DMS153 treated with DMSO at 0.1 percent for 48 hours (cell line): Measurements from ENCODE around the gene STAM2.
"Not testable (repeated sequence)": the region's sequence is repeated elsewhere in the genome, so short reads cannot be mapped to it uniquely, and the experiment has no call there.

Experiments used
- DNase-seq: peaks from one replicate; lab custom pipeline; 2025; ENCODE audit not compliant: unreplicated experiment; lab: John Stamatoyannopoulos, UW

Gene STAM2

GRCh38 chr2:152173831-152174230, 1.7 kb downstream of the STAM2 start:
- DNase-seq, result no peak

GRCh38 chr2:152172201-152172785, 3.3 kb downstream of the STAM2 start:
- not testable (repeated sequence) for DNase-seq

DNA sequence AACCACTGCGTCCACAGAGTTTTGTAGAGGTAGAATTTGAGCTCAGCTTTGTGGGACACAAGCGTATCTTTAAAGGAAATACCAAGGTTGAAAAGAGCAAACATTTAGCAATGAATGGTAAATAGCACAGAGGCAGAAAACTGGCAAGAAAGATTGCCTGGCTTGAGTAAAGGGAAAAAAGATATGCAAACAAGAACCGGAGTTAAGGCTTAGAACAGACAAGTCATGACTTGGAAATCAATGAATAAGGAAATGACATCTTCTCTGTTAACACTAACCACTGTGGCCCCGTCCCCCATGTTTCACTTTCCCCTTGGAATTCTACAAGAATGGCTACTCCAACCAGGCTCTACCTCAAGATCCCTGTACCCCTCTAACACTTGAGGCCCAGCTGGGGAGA, 3.8 kb downstream of the STAM2 start:
- no peak for DNase-seq

GRCh38 chr2:152169158-152169557, 6.4 kb downstream of the STAM2 start:
- not testable (repeated sequence) for DNase-seq

DNA sequence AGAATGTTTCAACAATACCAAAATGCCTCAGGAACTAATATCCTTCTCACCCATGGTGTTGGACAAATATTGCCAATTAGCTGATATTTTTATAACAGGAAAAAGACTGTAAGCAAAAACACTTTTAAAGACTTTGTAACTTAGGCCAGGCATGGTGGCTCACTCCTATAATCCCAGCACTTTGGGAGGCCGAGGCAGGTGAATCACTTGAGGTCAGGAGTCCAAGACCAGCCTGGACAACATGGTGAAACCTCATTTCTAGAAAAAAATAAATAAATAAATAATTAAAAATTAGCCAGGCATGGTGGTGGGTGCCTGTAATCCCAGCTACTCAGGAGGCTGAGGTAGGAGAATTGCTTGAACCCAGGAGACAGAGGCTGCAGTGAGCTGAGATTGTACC, 8.1 kb downstream of the STAM2 start:
- DNase-seq, result not testable (repeated sequence)

DNA sequence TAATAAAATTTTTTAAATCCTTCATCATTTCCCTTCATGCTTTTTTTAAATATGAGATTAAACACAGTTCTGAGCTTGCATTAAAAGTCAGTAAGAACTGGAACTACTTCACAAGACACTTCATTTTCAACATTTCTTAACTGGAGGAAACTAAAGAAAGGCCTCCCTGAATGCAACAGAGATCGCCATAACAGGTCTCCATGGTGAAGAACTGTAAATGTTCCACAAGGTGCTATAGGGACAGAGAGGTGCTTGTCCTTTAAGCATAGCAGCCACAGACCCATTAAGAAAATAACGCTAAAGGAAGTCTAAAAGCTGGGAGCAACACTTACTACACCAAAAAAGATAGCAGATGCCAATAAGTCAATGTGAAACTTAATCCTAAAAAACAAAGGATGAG, 8.5 kb downstream of the STAM2 start:
- DNase-seq, result no peak

DNA sequence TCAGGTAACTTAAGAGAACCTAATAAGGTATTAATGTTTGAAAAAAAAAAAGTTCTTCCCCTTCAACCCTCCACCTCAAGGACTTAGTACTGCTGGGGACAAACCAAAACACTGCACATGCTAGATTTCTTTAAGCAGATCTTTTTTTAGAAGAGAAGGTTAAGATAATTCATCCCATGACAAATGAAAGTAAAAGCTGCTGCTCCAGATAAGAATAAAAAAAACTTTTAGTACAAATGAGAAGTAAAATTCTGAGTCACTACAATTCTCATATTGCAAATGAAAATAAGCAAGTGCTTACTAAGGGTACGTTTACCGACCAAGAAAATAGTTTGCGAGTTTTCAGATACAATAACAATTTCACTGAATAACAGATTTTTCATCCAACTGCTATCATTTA, 8.9 kb downstream of the STAM2 start:
- DNase-seq, result no peak

DNA sequence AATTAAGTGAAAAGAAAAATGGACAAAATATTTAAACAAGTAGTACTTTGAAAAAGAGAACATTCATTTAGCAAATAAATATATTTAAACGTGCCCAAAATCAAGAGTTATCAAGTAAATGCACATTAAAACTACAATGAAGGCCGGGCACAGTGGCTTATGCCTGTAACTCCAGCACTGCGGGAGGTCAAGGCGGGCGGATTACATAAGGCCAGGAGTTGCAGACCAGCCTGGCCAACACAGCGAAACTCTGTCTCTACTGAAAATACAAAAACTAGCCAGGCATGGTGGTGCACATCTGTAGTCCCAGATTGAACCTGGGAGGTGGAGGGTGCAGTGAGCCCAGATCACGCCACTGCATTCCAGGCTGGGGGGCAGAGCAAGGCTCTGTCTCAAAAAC, 9.8 kb downstream of the STAM2 start:
- DNase-seq, result no peak

GRCh38 chr2:152165306-152165705, 10.3 kb downstream of the STAM2 start:
- no peak for DNase-seq

DNA sequence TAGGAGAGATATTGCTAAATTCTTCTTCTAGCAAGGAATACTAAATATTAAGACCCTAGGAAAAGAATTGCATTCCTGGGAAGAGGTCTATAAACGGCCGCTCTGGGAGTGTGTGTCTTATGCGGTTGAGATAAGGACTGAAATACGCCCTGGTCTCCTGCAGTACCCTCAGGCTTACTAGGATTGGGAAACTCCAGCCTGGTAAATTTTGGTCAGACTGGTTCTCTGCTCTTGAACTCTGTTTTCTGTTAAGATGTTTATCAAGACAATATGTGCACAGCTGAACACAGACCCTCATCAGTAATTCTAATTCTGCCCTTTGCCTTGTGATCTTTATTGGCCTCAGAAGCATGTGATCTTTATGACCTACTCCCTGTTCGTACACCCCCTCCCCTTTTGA, 11.9 kb downstream of the STAM2 start:
- DNase-seq, result not testable (repeated sequence)

DNA sequence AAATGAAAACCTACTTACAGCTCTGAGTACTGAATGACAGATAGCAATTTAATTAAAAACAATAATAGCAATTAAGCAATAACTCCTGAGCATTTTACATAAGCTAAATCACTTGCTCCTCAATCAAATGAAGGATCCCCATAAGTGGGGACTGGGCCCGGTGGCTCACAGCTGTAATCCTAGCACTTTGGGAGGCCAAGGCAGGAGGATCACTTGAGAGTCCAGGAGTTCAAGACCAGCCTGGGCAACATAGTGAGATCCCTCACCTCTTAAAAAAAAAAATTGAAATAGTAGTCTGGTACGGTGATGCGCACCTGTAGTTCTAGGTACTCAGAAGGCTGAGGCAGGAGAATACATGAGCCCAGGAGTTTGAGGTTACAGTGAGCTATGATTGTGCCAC, 13.4 kb downstream of the STAM2 start:
- DNase-seq, result no peak

- no peak for DNase-seq
Measured at GRCh38 chr2:152161598-152161997, 14.0 kb downstream of the STAM2 start.

DNA sequence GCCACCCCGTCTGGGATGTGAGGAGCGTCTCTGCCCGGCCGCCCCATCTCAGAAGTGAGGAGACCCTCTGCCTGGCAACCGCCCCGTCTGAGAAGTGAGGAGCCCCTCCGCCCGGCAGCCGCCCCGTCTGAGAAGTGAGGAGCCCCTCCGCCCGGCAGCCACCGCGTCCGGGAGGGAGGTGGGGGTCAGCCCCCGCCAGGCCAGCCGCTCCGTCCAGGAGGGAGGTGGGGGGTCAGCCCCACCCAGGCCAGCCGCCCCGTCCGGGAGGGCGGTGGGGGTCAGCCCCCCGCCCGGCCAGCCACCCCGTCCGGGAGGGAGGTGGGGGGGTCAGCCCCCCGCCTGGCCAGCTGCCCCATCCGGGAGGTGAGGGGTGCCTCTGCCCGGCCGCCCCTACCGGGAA, 15.2 kb downstream of the STAM2 start:
- DNase-seq, result not testable (repeated sequence)

DNA sequence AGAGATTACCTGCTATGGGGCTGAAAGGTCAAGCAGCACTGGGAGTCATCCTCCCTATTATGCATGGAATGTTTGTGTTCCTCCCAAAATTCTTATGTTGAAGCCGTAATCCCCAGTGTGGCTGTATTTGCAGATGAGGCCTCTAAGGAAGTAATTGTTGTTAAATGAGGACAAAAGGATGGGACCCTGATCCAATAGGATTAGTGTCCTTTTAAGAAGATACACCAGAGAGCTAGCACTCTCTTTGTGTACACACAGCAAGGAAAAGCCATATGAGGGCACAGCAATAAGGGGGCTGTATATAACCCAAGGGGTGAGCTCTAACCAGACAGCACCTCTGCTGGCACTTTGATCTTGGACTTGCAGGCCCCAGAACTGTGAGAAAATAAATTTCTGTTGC, 18.3 kb downstream of the STAM2 start:
- no peak for DNase-seq

GRCh38 chr2:152155209-152155608, 20.4 kb downstream of the STAM2 start:
- no peak for DNase-seq

DNA sequence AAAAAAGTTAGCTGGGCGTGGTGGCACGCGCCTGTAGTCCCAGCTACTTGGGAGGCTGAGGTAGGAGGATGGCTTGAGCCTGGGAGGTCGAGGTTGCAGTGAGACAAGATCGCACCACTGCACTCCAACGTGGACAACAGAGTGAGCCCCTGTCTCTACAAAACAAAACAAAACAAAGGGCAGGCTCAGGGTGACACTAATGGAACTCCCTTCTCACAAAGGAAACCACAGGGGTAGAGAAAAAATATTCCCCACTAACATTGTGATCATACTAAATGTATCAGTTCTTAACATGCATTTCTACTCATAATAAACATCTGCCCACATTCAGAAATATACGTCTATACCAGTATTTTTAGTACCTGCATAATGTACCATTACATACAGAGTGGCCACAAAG, 21.1 kb downstream of the STAM2 start:
- no peak for DNase-seq

DNA sequence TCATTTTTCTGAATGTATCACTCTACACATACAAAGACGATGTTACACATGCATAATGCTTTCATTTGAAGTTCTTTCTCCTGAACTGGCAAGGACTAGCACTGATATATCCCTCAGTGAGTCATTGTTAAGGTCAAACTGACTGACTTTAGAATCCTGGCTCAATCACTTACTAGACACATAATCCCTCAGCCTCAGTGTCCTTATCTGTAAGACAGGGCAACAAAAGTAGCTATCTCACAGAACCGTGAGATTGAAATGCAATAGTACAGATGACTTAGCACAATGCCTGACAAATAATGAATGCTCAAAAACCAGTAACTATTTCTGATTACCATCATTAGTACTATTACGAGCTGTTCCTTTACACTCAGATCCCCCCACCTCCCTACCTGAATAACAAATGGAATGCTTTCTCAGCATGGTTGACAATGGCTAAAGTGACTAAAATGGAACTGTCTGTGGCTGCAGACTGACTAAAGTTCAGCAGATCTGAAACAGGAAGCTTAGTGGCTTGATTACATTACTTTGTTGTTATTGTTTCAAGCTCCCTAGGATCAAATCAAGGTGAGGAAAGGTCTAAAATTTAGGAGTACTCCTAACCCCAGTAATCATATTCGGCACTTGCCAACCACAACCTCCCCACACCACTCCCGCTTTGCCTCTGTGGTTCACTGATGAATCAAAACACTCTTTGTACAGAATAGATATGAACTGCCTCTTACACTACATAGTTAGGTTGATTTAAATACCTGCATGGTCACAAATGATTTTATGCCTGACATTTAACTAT, 40.9 kb downstream of the STAM2 start:
- DNase-seq, result no peak

DNA sequence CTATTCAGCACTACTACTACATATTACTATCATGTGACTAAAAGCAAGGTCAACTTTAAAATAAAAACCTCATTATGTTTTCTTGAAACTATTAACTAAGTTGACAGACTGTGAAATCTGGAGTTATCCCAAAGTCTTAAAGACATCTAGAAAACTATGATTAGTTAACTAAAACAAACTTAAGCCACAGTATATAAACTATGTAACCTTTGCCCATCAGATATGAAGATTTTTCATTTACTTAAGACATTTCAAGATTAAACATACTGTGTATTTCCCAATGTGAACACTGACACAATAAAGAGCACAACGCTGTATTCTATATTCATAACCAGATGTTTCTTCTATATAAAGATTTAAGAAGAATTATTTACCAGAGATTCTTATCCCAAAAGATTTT, 43.3 kb downstream of the STAM2 start:
- DNase-seq, result no peak

- DNase-seq, result no peak
Measured at GRCh38 chr2:152127628-152128027, 47.9 kb downstream of the STAM2 start.

- no peak for DNase-seq
Measured at GRCh38 chr2:152126664-152127063, 48.9 kb downstream of the STAM2 start.

DNA sequence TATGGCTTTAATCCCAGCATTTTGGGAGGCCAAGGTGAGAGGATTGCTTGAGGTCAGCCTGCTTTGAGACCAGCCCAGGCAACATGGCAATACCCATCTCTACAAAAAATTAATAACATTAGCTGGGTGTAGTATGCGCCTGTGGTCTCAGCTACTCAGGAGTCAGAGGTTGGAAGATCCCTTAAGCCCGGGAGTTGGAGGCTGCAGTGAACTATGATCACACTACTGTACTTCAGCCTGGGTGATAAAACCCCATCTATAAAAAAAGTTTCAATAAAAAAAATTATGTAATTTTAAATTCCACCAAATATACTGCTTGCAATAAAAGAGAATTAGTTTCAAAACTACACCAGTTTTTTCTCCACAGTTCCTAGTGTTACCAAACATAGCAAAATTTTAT, 53.4 kb downstream of the STAM2 start:
- no peak for DNase-seq

- DNase-seq, result no peak
Measured at GRCh38 chr2:152120430-152120829, 55.1 kb downstream of the STAM2 start.

DNA sequence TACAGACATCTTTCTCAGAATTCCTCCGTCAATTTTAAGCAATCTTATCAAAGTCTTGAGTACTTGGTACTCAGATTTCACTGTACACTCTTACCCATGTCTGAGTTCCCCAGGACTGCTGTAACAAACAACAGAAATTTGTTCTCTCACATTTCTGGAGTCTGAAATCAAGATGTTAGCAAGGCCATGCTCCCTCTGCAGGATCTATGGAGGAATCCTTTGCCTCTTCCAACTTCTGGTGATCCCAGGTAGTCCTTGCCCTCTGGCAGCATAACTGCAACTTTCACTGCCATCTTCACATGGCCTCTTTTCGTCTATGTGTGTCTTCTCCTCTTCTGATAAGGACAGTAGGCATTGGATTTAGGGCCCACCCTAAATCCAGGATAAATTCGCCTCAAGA, 59.6 kb downstream of the STAM2 start:
- no peak for DNase-seq
